ENCODE data around the gene SORCS3.

DNA sequence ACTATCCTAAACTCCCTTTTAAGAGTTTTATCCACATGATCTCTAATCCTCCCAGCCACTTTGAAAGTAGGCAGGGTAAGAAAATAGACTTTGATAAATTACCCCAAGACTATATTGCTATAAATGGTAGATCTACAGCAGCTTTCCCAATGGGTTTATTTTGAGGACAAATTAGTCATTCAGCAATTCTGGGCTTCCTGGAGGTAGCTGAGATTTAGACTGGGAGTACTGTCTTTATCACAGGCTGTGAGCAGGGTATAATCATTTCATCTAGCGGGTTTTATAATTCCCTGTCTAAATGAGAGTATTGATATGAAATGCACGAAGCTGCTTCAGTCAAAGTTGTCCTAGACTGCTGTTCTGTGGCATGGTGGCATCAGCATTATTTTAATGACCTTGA lies 279.4 kb downstream of the SORCS3 start:
- TF ChIP-seq, protein P1, sequence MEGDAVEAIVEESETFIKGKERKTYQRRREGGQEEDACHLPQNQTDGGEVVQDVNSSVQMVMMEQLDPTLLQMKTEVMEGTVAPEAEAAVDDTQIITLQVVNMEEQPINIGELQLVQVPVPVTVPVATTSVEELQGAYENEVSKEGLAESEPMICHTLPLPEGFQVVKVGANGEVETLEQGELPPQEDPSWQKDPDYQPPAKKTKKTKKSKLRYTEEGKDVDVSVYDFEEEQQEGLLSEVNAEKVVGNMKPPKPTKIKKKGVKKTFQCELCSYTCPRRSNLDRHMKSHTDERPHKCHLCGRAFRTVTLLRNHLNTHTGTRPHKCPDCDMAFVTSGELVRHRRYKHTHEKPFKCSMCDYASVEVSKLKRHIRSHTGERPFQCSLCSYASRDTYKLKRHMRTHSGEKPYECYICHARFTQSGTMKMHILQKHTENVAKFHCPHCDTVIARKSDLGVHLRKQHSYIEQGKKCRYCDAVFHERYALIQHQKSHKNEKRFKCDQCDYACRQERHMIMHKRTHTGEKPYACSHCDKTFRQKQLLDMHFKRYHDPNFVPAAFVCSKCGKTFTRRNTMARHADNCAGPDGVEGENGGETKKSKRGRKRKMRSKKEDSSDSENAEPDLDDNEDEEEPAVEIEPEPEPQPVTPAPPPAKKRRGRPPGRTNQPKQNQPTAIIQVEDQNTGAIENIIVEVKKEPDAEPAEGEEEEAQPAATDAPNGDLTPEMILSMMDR (IDR thresholded peaks at IDR 0.05; ENCODE audit: borderline replicate concordance, extremely low read depth, low read length, poor library complexity, severe bottlenecking): no peak
- TF ChIP-seq EZH2 (IDR thresholded peaks at IDR 0.05; ENCODE audit: borderline replicate concordance, low read depth, low read length, severe bottlenecking): no peak
